SKM-1 (cell line): ENCODE data around the gene SMPDL3B.
A peak's percentile ranks its signal among the peaks of the same experiment; 100 is the strongest.

ENCODE experiments used
- DNase-seq: peaks from one replicate; lab custom pipeline; 2025; ENCODE audit not compliant: unreplicated experiment; lab: John Stamatoyannopoulos, UW

The SMPDL3B gene, protein sequence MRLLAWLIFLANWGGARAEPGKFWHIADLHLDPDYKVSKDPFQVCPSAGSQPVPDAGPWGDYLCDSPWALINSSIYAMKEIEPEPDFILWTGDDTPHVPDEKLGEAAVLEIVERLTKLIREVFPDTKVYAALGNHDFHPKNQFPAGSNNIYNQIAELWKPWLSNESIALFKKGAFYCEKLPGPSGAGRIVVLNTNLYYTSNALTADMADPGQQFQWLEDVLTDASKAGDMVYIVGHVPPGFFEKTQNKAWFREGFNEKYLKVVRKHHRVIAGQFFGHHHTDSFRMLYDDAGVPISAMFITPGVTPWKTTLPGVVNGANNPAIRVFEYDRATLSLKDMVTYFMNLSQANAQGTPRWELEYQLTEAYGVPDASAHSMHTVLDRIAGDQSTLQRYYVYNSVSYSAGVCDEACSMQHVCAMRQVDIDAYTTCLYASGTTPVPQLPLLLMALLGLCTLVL

GRCh38 chr1:27934818-27935549 is at the start of gene SMPDL3B:
TSS of gene SMPDL3B (plus strand) at chr1:27935000. CDS start at chr1:27935184, 184 bp downstream.
- DNase-seq, result peak; percentile 18

GRCh38 chr1:27885114-27885528 is 49.7 kb upstream of the SMPDL3B start:
- DNase-seq, result peak; percentile 96

DNA sequence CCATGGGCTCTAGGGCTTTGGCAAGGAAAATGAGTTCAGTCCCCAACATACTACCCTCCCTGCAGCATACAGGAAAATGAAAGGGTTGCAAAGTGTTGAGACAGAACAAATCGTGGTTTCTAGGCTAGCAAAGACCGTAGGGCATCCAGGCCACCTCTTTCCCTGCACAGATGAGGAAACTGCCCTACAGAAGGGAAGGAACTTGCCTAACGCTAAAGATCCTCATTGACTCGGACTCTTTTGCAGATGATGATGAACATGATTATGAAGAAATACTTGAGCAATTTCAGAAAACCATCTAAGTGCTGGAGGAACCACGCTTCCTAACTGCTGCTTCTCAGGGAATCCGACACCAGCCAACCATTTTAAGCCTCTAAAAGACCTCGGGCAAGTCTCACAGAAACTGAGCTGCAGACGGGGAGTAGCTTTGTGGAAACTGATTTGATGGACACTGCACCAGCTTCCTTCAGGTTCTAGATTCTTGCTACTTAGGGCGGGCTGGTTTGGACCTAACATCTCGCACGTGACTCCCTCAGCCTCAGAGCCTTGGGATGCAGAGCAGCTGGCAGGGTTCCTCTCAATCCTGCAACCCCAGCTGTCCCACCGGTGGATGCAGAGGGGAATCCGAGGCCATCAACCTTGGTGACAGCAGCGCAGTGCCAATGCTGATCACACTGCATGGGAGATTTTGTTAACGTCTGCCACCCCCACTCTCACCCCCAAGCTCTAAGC is 49.0 kb upstream of the SMPDL3B start:
- peak; percentile 92 for DNase-seq

DNA sequence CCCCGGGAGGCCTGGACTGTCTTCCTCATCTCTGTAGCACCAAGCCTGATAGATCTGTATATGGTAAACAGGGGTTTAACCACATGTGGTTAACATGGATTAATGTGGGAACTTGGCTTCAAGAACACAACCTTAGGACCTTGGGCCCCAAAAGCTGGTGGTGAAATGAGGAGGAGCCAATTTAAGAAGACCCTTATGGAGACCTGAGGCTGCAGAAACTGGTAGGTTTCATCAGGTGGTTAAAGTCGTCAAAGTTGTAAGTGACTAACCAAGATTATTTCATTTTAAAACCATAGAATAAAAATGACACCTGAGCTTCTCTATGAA is 48.5 kb upstream of the SMPDL3B start:
- no peak for DNase-seq

DNA sequence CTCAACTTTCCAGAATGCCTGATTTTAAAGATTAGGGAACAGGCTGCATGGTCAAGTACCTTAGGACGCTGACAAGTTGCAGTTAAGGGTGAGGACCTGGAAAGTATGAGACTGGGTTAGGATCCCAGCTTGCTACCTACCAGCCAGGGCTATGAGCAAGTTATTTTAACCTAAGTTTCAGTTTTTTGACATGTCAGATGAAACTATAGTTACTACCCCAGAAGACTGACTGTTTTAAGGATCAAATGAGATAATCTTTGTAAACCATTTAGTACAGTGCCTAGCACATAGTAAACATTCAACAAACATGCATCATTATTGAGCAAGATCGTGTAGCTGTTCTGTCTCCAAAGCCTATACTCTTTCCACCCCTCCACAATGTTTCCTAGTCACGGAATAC is 48.1 kb upstream of the SMPDL3B start:
- DNase-seq, result no peak

GRCh38 chr1:27887215-27888021 is 47.4 kb upstream of the SMPDL3B start:
- peak; percentile 74 for DNase-seq

DNA sequence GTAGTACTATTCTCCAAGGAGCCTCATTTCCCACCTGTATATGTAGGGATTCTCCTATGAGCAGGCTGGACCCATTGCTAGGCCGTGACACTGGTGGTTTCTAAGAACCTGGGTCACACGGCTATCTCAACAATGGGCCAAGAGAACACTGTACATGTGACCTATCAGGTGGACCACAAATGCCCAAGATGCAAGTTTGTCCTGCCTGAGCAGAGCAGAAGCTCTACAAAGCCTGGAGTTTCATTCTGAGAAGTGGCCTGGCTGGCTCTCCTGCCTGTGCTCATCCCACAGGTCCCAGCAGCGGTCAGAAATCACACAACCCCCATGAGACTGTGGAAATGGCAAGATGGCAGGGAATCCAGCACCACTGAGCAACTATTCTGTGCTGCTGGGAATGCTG is 45.3 kb upstream of the SMPDL3B start:
- no peak for DNase-seq

- no peak for DNase-seq
These were observed 43.5 kb upstream of the SMPDL3B start for GRCh38 chr1:27891196-27891889.

GRCh38 chr1:27894521-27894920 is 40.3 kb upstream of the SMPDL3B start:
- no peak for DNase-seq

DNA sequence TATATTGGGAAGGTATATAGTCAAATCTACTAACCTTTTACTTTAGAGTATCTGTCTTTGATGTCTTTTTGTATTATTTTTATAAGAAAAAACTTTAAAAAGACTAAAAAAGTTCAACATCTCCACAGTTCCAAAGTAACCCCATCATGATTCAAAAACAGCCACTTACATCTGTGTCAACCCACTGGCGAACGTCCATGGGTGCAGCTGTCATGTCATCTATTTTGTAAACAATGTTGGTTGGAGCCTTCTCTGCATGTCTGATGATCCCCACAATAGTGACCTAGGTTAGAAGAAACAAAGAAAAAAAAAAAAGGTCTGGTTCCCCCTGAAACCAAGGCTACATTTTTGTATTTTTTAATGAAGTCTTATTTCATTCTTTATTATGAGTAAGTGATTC is 28.0 kb upstream of the SMPDL3B start:
- no peak for DNase-seq

GRCh38 chr1:27912429-27912828 is 22.4 kb upstream of the SMPDL3B start:
- DNase-seq, result no peak

GRCh38 chr1:27915082-27915575 is 19.7 kb upstream of the SMPDL3B start:
- no peak for DNase-seq

DNA sequence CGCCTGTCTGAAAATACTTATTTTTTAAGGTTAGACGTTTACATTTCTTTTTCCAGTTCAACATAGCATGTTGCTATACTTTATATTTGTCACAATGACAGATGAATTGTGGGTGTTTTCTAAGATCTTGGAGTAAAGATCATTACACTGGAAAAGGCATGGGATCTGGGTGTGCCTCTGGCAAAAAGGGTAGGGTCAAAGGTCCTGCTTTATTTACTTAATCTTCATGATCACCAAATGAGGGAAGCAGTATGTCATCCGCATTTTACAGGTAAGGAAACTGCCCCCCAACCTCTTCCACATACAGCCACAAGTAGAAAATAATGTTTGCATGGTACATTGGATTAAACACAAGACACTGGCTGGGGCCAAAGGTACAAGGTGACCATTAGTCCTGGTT is 12.5 kb upstream of the SMPDL3B start:
- DNase-seq, result no peak

- DNase-seq, result no peak
These were observed 6.4 kb upstream of the SMPDL3B start for GRCh38 chr1:27928216-27928954.

DNA sequence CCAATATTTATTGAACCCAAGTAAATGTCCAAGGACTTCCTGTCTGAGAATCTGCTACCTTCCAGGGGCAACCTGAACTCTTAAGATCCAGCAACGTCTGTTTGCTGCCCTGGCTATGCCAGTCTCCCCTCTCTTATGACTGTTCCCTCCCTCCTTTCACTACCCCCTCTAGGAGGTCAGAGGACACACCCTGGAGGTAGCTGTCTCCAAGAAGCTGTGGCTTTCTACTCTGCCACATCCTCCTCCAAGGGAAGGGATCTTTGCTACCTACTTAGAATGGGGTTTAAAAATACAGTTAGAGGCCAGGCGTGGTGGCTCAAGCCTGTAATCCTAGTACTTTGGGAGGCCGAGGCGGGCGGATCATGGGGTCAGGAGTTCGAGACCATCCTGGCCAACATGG is 3.6 kb upstream of the SMPDL3B start:
- no peak for DNase-seq

- DNase-seq, result peak; percentile 80
These were observed 3.0 kb upstream of the SMPDL3B start for GRCh38 chr1:27931759-27932158.

- no peak for DNase-seq
These were observed 921 bp downstream of the SMPDL3B start for GRCh38 chr1:27935721-27936120.

- DNase-seq, result no peak
These were observed 1.6 kb downstream of the SMPDL3B start for GRCh38 chr1:27936370-27936769.

DNA sequence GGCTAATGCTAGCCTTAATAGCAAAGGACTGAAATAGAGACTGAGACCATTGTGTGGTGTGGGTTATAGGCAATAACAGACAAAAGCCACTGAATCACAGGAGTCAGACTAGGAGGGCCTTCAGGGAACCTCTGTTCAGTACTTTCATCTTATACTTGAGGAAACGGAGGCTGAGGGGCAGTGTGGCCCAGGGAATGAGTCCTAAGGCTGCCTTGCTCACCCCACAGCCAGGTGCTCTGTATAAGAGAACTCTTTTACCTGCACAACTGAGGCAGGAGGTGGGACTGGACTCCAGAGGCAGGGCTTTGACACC is 2.7 kb downstream of the SMPDL3B start:
- no peak for DNase-seq

DNA sequence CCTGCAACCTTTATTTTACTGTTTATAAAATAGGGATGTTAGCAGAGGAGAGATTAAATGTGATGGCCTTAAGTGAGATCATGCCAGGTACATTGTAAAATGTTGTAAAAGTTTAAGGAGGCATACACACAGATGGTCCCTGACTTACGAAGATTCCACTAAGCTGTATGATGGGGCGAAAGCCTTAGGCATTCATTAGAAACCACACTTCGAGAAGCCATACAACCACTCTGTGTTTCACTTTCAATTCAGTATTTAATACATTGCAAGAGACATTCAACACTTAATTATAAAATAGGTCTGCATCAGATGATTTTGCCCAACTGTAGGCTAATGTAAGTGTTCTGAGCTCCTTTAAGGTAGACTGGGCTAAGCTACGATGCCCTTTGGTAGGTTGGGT is 3.7 kb downstream of the SMPDL3B start:
- no peak for DNase-seq
